GM19240 (cell line): ENCODE results near the gene PADI3.
"Not testable (repeated sequence)": the region's sequence is repeated elsewhere in the genome, so short reads cannot be mapped to it uniquely, and the experiment has no call there.

Source experiments
- DNase-seq: peaks from one replicate; pipeline ENCODE4 v3.0.0; 2011; ENCODE audit warnings: low spot score; ENCODE audit not compliant: insufficient read length

The PADI3 gene

GRCh38 chr1:17301767-17302166 is 52.9 kb downstream of the PADI3 start:
- no peak for DNase-seq

- DNase-seq, result no peak
Measured at GRCh38 chr1:17304151-17304825, 55.4 kb downstream of the PADI3 start.

GRCh38 chr1:17304826-17305175 is 55.9 kb downstream of the PADI3 start:
- no peak for DNase-seq

GRCh38 chr1:17305576-17306095 is 56.7 kb downstream of the PADI3 start:
- DNase-seq, result no peak

- no peak for DNase-seq
Measured at GRCh38 chr1:17306407-17306806, 57.5 kb downstream of the PADI3 start.

GRCh38 chr1:17306921-17307320 is 58.0 kb downstream of the PADI3 start:
- no peak for DNase-seq

- DNase-seq, result no peak
Measured at GRCh38 chr1:17307329-17307728, 58.4 kb downstream of the PADI3 start.

GRCh38 chr1:17307946-17308345 is 59.0 kb downstream of the PADI3 start, which contains the start of gene PADI4:
Gene PADI4, plus strand, starts transcription at chr1:17308197. Its CDS starts 26 bp downstream, at chr1:17308223.
- DNase-seq, result no peak

GRCh38 chr1:17308593-17308992 is 59.7 kb downstream of the PADI3 start:
- no peak for DNase-seq

- no peak for DNase-seq
Measured at GRCh38 chr1:17309426-17310067, 60.6 kb downstream of the PADI3 start.

- DNase-seq, result no peak
Measured at GRCh38 chr1:17310068-17310640, 61.3 kb downstream of the PADI3 start.

GRCh38 chr1:17313530-17314309 is 64.8 kb downstream of the PADI3 start:
- no peak for DNase-seq

- DNase-seq, result no peak
Measured at GRCh38 chr1:17314491-17314971, 65.6 kb downstream of the PADI3 start.

GRCh38 chr1:17315542-17316130 is 66.7 kb downstream of the PADI3 start:
- no peak for DNase-seq

GRCh38 chr1:17316704-17317103 is 67.8 kb downstream of the PADI3 start:
- no peak for DNase-seq

GRCh38 chr1:17318262-17318661 is 69.4 kb downstream of the PADI3 start:
- no peak for DNase-seq

- DNase-seq, result no peak
Measured at GRCh38 chr1:17319561-17320350, 70.9 kb downstream of the PADI3 start.

GRCh38 chr1:17321857-17322390 is 73.0 kb downstream of the PADI3 start:
- DNase-seq, result not testable (repeated sequence)

GRCh38 chr1:17328855-17329254 is 80.0 kb downstream of the PADI3 start:
- no peak for DNase-seq

GRCh38 chr1:17329610-17330009 is 80.7 kb downstream of the PADI3 start:
- no peak for DNase-seq
